Fibroblast of lung (primary cell): ENCODE measurements around the gene PRR22. TPM values are rescaled to one million over a fixed set of nuclear protein-coding genes. Genes with fewer than 3 reads are reported as not detected.
"Not testable (repeated sequence)": the region's sequence is repeated elsewhere in the genome, so short reads cannot be mapped to it uniquely, and the experiment has no call there.

ENCODE experiments used
- DNase-seq, 2 donors: peaks; one replicate each; pipeline versions ENCODE4 v3.0.0 to v3.0.0-alpha.2; 2010; ENCODE audit warnings: low read depth in 2 of 2
- H2AFZ ChIP-seq: 2 replicates; pipeline ENCODE4 v1.5.1; 2012; ENCODE audit warnings: low read length, control low read depth, inconsistent platforms
- H3K27ac ChIP-seq: 2 replicates; pipeline ENCODE4 v1.5.1; 2011; ENCODE audit warnings: low read length, control low read depth; ENCODE audit not compliant: insufficient read depth
- H3K27me3 ChIP-seq: 2 replicates; pipeline ENCODE4 v1.5.1; 2011; ENCODE audit warnings: mild to moderate bottlenecking, low read length; ENCODE audit not compliant: control insufficient read depth, insufficient read depth
- H3K36me3 ChIP-seq: 2 replicates; pipeline ENCODE4 v1.5.1; 2011; ENCODE audit warnings: low read length; ENCODE audit not compliant: control insufficient read depth, insufficient read depth
- H3K4me1 ChIP-seq: 2 replicates; pipeline ENCODE4 v1.5.1; 2011; ENCODE audit warnings: low read length; ENCODE audit not compliant: control insufficient read depth, insufficient read depth; ENCODE audit errors: extremely low read depth
- H3K4me2 ChIP-seq: 2 replicates; pipeline ENCODE4 v1.5.1; 2011; ENCODE audit warnings: low read length, control low read depth; ENCODE audit not compliant: insufficient read depth; ENCODE audit errors: extremely low read depth
- H3K4me3 ChIP-seq, 4 experiments: fragments of 200-600 bp in 1 of 4; sonication (generic) in 1 of 4; replicated peaks in 1 of 4; 2 replicates each; pipeline ENCODE4 v1.5.1; 2011 to 2016; ENCODE audit warnings: low read length in 4 of 4, low read depth in 3 of 4, mild to moderate bottlenecking in 3 of 4, control low read depth in 2 of 4, inconsistent platforms in 1 of 4, mixed read lengths in 1 of 4; ENCODE audit not compliant: insufficient read depth in 1 of 4; ENCODE audit errors: control extremely low read depth in 1 of 4
- H3K79me2 ChIP-seq: 2 replicates; pipeline ENCODE4 v1.5.1; 2012; ENCODE audit warnings: mild to moderate bottlenecking, low read length, inconsistent platforms; ENCODE audit not compliant: control insufficient read depth, insufficient read depth
- H3K9ac ChIP-seq: 2 replicates; pipeline ENCODE4 v1.5.1; 2011; ENCODE audit warnings: mild to moderate bottlenecking, low read length, control low read depth; ENCODE audit not compliant: insufficient read depth
- H3K9me3 ChIP-seq: 2 replicates; pipeline ENCODE4 v1.5.1; 2012; ENCODE audit warnings: low read depth, low read length; ENCODE audit not compliant: control insufficient read depth, insufficient read depth
- H4K20me1 ChIP-seq: 2 replicates; pipeline ENCODE4 v1.5.1; 2011; ENCODE audit warnings: low read length; ENCODE audit not compliant: control insufficient read depth, insufficient read depth; ENCODE audit errors: extremely low read depth
- EZH2 ChIP-seq: IDR thresholded peaks from 2 replicates; pipeline ENCODE4 v1.5.1; 2012; ENCODE audit warnings: low read length, control low read depth, mild to moderate bottlenecking; ENCODE audit errors: missing control alignments
- polyA plus RNA-seq, 2 donors: library from polyadenylated mRNA; depleted of rRNA in 1 of 2; stranded (reverse) in 1 of 2; unstranded in 1 of 2; fragments of >200 nt; gene quantifications; 2 replicates each; pipeline ENCODE4 v1.2.1, GENCODE V29; 2011 to 2012; ENCODE audit warnings: missing spikeins in 1 of 2
- total RNA-seq: library from RNA; depleted of rRNA; stranded (reverse); fragments of >200 nt; gene quantifications from 2 replicates; pipeline ENCODE4 v1.2.1, GENCODE V29; 2014
- TF ChIP-seq, protein P1 (sequence below), 2 donors: IDR thresholded peaks in 1 of 2; conservative IDR thresholded peaks in 1 of 2; 1 replicate in 1 of 2; 2 replicates in 1 of 2; pipeline ENCODE4 v1.5.1; 2011 to 2012; ENCODE audit warnings: low read length in 2 of 2, control low read depth in 1 of 2, inconsistent platforms in 1 of 2, low read depth in 1 of 2, mild to moderate bottlenecking in 1 of 2

The PRR22 gene
- total and polyA plus RNA-seq, 2 donors (not counting 1 experiment from before 2014, with no cell fraction given): 0.15 to 0.17 TPM

DNA sequence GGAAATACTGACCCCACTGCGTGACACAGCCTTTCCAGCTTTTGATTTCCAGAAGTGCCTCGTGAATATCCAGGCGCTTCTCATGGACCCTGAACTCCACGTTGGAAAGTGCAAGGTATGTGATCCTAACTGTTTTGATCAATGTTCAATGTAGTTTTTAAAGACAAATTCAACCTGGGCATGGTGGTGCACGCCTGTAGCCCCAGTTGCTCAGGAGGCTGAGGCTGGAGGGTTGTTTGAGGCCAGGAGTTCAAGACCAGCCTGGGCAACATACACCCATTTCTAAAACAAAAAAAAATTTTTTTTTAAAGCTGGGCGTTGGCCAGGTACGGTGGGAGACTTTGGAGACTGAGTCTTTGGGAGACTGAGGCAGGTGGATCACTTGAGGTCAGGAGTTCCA is 32.8 kb downstream of the PRR22 start:
- H2AFZ ChIP-seq: no peak overlapping the region
- no peaks in the 10 kb centered on the region for H3K27me3 ChIP-seq
- no peak for DNase-seq
- H3K4me3 ChIP-seq: no peak overlapping the region
- H3K27ac ChIP-seq: no peak overlapping the region
- H3K9ac ChIP-seq: no peak overlapping the region
- H3K79me2 ChIP-seq: no peaks in the 10 kb centered on the region
- no peaks in the 10 kb centered on the region for H4K20me1 ChIP-seq
- no peaks in the 10 kb centered on the region for H3K36me3 ChIP-seq
- TF ChIP-seq, protein P1, sequence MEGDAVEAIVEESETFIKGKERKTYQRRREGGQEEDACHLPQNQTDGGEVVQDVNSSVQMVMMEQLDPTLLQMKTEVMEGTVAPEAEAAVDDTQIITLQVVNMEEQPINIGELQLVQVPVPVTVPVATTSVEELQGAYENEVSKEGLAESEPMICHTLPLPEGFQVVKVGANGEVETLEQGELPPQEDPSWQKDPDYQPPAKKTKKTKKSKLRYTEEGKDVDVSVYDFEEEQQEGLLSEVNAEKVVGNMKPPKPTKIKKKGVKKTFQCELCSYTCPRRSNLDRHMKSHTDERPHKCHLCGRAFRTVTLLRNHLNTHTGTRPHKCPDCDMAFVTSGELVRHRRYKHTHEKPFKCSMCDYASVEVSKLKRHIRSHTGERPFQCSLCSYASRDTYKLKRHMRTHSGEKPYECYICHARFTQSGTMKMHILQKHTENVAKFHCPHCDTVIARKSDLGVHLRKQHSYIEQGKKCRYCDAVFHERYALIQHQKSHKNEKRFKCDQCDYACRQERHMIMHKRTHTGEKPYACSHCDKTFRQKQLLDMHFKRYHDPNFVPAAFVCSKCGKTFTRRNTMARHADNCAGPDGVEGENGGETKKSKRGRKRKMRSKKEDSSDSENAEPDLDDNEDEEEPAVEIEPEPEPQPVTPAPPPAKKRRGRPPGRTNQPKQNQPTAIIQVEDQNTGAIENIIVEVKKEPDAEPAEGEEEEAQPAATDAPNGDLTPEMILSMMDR (conservative IDR thresholded peaks at IDR 0.05 in 1 of 2, IDR thresholded peaks at IDR 0.05 in 1 of 2; ENCODE audit: low read depth in 1 of 2, low read length in 2 of 2): no peak
- no peak for TF ChIP-seq EZH2
- H3K4me1 ChIP-seq: no peaks in the 10 kb centered on the region
- H3K4me2 ChIP-seq: no peak overlapping the region
- H3K9me3 ChIP-seq: no peaks in the 10 kb centered on the region

DNA sequence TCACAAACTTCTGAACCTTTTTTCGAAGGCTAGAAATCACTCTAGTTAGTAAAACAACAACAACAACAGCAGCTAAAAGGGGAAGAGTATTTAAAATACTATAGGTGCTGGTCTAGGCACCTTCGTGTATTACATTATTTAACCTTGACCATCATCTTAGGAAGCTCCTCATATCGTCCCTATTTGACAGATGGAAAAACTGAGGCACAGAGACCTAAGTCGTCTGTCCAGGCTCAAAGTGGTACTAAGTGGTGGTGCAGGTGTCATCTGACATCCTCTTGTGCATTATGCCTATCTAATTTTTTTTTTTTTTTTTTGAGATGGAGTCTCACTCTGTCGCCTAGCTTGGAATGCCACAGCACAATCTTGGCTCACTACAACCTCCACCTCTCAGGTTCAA is 35.0 kb downstream of the PRR22 start:
- no peak for DNase-seq
- H3K27me3 ChIP-seq: no peaks in the 10 kb centered on the region
- no peak overlapping the region for H2AFZ ChIP-seq
- no peaks in the 10 kb centered on the region for H3K9me3 ChIP-seq
- no peak overlapping the region for H3K4me3 ChIP-seq
- H3K9ac ChIP-seq: no peak overlapping the region
- no peaks in the 10 kb centered on the region for H3K79me2 ChIP-seq
- no peaks in the 10 kb centered on the region for H3K36me3 ChIP-seq
- H4K20me1 ChIP-seq: no peaks in the 10 kb centered on the region
- no peak overlapping the region for H3K27ac ChIP-seq
- no peak for TF ChIP-seq EZH2
- TF ChIP-seq, protein P1 (conservative IDR thresholded peaks at IDR 0.05 in 1 of 2, IDR thresholded peaks at IDR 0.05 in 1 of 2; ENCODE audit: low read depth in 1 of 2, low read length in 2 of 2): no peak
- H3K4me2 ChIP-seq: no peak overlapping the region
- H3K4me1 ChIP-seq: no peaks in the 10 kb centered on the region

DNA sequence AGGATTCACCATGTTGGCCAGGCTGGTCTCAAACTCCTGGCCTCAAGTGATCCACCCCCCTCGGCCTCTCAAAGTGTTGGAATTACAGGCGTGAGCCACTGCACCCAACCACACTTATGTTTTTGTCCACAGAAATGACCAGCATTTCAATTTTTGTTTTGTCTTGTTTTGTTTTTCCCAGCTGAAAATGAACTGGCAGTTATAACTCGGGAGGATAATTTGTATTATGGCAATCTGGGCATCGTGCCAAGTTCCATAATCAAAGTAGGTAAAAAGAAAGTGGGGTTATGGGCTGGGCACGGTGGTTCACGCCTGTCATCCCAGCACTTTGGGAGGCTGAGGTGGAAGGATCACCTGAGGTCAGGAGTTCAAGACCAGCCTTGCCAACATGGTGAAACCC is 35.6 kb downstream of the PRR22 start:
- not testable (repeated sequence) for H3K9ac ChIP-seq, H3K4me1 ChIP-seq, H3K4me3 ChIP-seq, H3K27ac ChIP-seq, H3K27me3 ChIP-seq, H4K20me1 ChIP-seq, H3K79me2 ChIP-seq, H3K4me2 ChIP-seq, DNase-seq, H3K9me3 ChIP-seq, H3K36me3 ChIP-seq, H2AFZ ChIP-seq

DNA sequence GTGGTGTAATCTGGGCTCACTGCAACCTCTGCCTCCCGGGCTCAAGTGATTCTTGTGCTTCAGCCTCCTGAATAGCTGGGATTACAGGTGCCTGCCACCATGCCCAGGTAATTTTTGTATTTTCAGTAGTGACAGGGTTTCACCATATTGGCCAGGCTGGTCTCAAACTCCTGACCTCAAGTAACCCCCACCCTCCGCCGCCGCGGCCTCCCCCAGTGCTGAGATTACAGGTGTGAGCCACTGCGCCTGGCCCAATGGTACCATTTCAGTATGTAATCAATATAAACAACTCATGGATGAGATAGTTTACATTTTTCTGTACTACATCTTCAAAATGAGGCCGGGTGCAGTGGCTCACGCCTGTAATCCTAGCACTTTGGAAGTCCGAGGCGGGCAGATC is 39.5 kb downstream of the PRR22 start:
- not testable (repeated sequence) for H3K27me3 ChIP-seq, H3K9ac ChIP-seq, H4K20me1 ChIP-seq, H2AFZ ChIP-seq, H3K36me3 ChIP-seq, H3K9me3 ChIP-seq, H3K27ac ChIP-seq, DNase-seq, H3K4me1 ChIP-seq, H3K4me2 ChIP-seq, H3K4me3 ChIP-seq, H3K79me2 ChIP-seq
